GM18519 (cell line): Measurements from ENCODE around the gene LRRC36.

Experiments
- ATAC-seq: cut with Tn5 transposase; IDR thresholded peaks from one replicate; pipeline ENCODE4 v1.9.1; 2021; ENCODE audit warnings: mild to moderate bottlenecking, moderate library complexity; ENCODE audit not compliant: unreplicated experiment, low FRiP score

LRRC36 gene

GRCh38 chr16:67326472-67327309 is at the start of gene LRRC36, which contains the start of gene KCTD19:
TSS of gene LRRC36 (plus strand) at chr16:67326815. CDS start at chr16:67326863, 48 bp downstream.
TSS of gene KCTD19 (minus strand) at chr16:67326741. CDS start at chr16:67326707, 34 bp downstream.
- ATAC-seq: no peak

GRCh38 chr16:67277294-67277998 is 49.2 kb upstream of the LRRC36 start:
- ATAC-seq: no peak

GRCh38 chr16:67277999-67278772 is 48.4 kb upstream of the LRRC36 start:
- no peak for ATAC-seq

- no peak for ATAC-seq
Observed at GRCh38 chr16:67278773-67279295, 47.8 kb upstream of the LRRC36 start.

- peak; percentile 46 for ATAC-seq
Observed at GRCh38 chr16:67279296-67280089, 47.1 kb upstream of the LRRC36 start, which contains the start of gene PLEKHG4. TSS of gene PLEKHG4 (plus strand) at chr16:67279532. CDS start at chr16:67280045, 513 bp downstream.

- ATAC-seq: no peak
Observed at GRCh38 chr16:67280090-67281015, 46.3 kb upstream of the LRRC36 start.

- ATAC-seq: no peak
Observed at GRCh38 chr16:67281536-67282446, 44.8 kb upstream of the LRRC36 start.

GRCh38 chr16:67282447-67282805 is 44.2 kb upstream of the LRRC36 start:
- ATAC-seq: no peak

GRCh38 chr16:67283039-67283825 is 43.4 kb upstream of the LRRC36 start:
- no peak for ATAC-seq

- ATAC-seq: no peak
Observed at GRCh38 chr16:67283826-67284555, 42.6 kb upstream of the LRRC36 start.

GRCh38 chr16:67284699-67285646 is 41.6 kb upstream of the LRRC36 start:
- no peak for ATAC-seq

GRCh38 chr16:67286441-67287235 is 40.0 kb upstream of the LRRC36 start:
- ATAC-seq: no peak

GRCh38 chr16:67287960-67288359 is 38.7 kb upstream of the LRRC36 start:
- ATAC-seq: no peak

- ATAC-seq: no peak
Observed at GRCh38 chr16:67291461-67291860, 35.2 kb upstream of the LRRC36 start.
